GM23338 (cell line): ENCODE measurements around the gene ZBTB5.

Source experiments
- CREB1 ChIP-seq: fragments of 250-450 bp; sonication (Bioruptor Pico); IDR thresholded peaks from 2 replicates; pipeline ENCODE4 v1.5.0; 2020; ENCODE audit warnings: low read depth, mild to moderate bottlenecking, moderate library complexity
- EZH2 ChIP-seq: fragments of 200-600 bp; sonication (generic); IDR thresholded peaks from one replicate; pipeline ENCODE4 v1.8.0; 2017; ENCODE audit warnings: antibody characterized with exemption, mild to moderate bottlenecking, low read depth; ENCODE audit not compliant: unreplicated experiment
- ZNF114 ChIP-seq: fragments of 250-450 bp; sonication (Bioruptor Pico); IDR thresholded peaks from 2 replicates; pipeline ENCODE4 v1.5.0; 2020; ENCODE audit warnings: mild to moderate bottlenecking, moderate library complexity
- TF ChIP-seq, protein P1 (sequence below), 2 experiments: fragments of 200-600 bp in 1 of 2; sonication (generic) in 1 of 2; conservative IDR thresholded peaks; 2 replicates each; pipeline versions ENCODE4 v1.5.1 to v1.6.1; 2016 to 2017; ENCODE audit warnings: antibody characterized with exemption in 2 of 2, low read depth in 2 of 2, mild to moderate bottlenecking in 2 of 2, moderate library complexity in 1 of 2
- TF ChIP-seq, protein P2 (sequence below): IDR thresholded peaks from one replicate; pipeline ENCODE4 v1.6.1; 2018; ENCODE audit warnings: antibody characterized with exemption; ENCODE audit not compliant: unreplicated experiment

DNA sequence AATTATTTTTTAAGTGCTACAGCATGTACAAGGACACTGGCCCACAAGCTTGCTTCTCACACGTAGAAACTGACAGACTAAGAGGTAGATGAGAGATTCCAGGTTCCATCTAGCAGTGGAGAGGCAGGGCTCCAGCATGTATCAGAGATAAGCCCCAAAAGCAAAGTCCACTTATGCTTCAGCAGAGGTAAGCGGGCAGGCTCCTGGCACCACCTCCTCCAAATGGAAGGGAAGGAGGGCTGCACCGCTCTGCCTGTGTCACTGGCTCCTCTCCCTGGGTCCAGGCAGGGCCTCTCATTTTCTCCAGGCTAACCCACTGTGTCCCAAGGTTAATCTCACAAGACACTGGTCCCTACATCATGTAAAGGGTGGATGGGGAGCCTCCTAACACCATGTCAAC is 26.9 kb downstream of the ZBTB5 start:
- TF ChIP-seq, protein P1, sequence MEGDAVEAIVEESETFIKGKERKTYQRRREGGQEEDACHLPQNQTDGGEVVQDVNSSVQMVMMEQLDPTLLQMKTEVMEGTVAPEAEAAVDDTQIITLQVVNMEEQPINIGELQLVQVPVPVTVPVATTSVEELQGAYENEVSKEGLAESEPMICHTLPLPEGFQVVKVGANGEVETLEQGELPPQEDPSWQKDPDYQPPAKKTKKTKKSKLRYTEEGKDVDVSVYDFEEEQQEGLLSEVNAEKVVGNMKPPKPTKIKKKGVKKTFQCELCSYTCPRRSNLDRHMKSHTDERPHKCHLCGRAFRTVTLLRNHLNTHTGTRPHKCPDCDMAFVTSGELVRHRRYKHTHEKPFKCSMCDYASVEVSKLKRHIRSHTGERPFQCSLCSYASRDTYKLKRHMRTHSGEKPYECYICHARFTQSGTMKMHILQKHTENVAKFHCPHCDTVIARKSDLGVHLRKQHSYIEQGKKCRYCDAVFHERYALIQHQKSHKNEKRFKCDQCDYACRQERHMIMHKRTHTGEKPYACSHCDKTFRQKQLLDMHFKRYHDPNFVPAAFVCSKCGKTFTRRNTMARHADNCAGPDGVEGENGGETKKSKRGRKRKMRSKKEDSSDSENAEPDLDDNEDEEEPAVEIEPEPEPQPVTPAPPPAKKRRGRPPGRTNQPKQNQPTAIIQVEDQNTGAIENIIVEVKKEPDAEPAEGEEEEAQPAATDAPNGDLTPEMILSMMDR (conservative IDR thresholded peaks at IDR 0.05; ENCODE audit: low read depth in 2 of 2), result no peak
- TF ChIP-seq CREB1 (CRISPR knock-in tag) (no peak), EZH2 (no peak), ZNF114 (CRISPR knock-in tag) (no peak)
- TF ChIP-seq, protein P2, sequence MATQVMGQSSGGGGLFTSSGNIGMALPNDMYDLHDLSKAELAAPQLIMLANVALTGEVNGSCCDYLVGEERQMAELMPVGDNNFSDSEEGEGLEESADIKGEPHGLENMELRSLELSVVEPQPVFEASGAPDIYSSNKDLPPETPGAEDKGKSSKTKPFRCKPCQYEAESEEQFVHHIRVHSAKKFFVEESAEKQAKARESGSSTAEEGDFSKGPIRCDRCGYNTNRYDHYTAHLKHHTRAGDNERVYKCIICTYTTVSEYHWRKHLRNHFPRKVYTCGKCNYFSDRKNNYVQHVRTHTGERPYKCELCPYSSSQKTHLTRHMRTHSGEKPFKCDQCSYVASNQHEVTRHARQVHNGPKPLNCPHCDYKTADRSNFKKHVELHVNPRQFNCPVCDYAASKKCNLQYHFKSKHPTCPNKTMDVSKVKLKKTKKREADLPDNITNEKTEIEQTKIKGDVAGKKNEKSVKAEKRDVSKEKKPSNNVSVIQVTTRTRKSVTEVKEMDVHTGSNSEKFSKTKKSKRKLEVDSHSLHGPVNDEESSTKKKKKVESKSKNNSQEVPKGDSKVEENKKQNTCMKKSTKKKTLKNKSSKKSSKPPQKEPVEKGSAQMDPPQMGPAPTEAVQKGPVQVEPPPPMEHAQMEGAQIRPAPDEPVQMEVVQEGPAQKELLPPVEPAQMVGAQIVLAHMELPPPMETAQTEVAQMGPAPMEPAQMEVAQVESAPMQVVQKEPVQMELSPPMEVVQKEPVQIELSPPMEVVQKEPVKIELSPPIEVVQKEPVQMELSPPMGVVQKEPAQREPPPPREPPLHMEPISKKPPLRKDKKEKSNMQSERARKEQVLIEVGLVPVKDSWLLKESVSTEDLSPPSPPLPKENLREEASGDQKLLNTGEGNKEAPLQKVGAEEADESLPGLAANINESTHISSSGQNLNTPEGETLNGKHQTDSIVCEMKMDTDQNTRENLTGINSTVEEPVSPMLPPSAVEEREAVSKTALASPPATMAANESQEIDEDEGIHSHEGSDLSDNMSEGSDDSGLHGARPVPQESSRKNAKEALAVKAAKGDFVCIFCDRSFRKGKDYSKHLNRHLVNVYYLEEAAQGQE, result no peak
